DND-41 (cell line): Measurements from ENCODE around the gene LPAR3.

ENCODE experiments used
- ATAC-seq: fragments of 200-7000 bp; cut with Tn5 transposase; 3 replicates; pipeline ENCODE4 v1.9.1; 2021; ENCODE audit warnings: low read depth; ENCODE audit not compliant: insufficient read depth
- DNase-seq: peaks from one replicate; pipeline ENCODE4 v3.0.0-alpha.2; 2020
- H2AFZ ChIP-seq: 2 replicates; pipeline ENCODE4 v1.6.0; 2012; ENCODE audit warnings: low read depth, low read length
- H3K27ac ChIP-seq: 2 replicates; pipeline ENCODE4 v1.5.1; 2012; ENCODE audit warnings: low read length, inconsistent platforms
- H3K27me3 ChIP-seq: fragments of 200-600 bp; sonication (generic); 2 replicates; pipeline ENCODE4 v1.6.0; 2012; ENCODE audit warnings: low read length, mild to moderate bottlenecking, inconsistent platforms; ENCODE audit not compliant: insufficient read depth, poor library complexity
- H3K36me3 ChIP-seq: 2 replicates; pipeline ENCODE4 v1.5.1; 2012; ENCODE audit warnings: low read length, inconsistent platforms; ENCODE audit not compliant: insufficient read depth
- H3K4me1 ChIP-seq: 2 replicates; pipeline ENCODE4 v1.5.1; 2012; ENCODE audit warnings: mild to moderate bottlenecking, low read length; ENCODE audit not compliant: insufficient read depth
- H3K4me2 ChIP-seq: 2 replicates; pipeline ENCODE4 v1.6.0; 2012; ENCODE audit warnings: mild to moderate bottlenecking, moderate library complexity, low read length, inconsistent platforms; ENCODE audit not compliant: insufficient read depth
- H3K4me3 ChIP-seq, 2 experiments: fragments of 200-600 bp in 1 of 2; shearing (Covaris generic) in 1 of 2; 2 replicates each; pipeline ENCODE4 v1.5.1; 2012 to 2016; ENCODE audit warnings: inconsistent platforms in 2 of 2, low read length in 2 of 2, mild to moderate bottlenecking in 2 of 2, low read depth in 1 of 2, moderate library complexity in 1 of 2
- H3K79me2 ChIP-seq: 2 replicates; pipeline ENCODE4 v1.6.0; 2012; ENCODE audit warnings: low read length, inconsistent platforms; ENCODE audit not compliant: insufficient read depth
- H3K9ac ChIP-seq: 2 replicates; pipeline ENCODE4 v1.6.0; 2012; ENCODE audit warnings: low read depth, mild to moderate bottlenecking, inconsistent platforms, low read length, moderate library complexity
- H3K9me3 ChIP-seq: 2 replicates; pipeline ENCODE4 v1.5.1; 2012; ENCODE audit warnings: low read length, moderate library complexity, mild to moderate bottlenecking, inconsistent platforms; ENCODE audit not compliant: insufficient read depth, severe bottlenecking
- H4K20me1 ChIP-seq: 2 replicates; pipeline ENCODE4 v1.6.0; 2012; ENCODE audit warnings: low read length; ENCODE audit not compliant: insufficient read depth
- CTCF ChIP-seq: IDR thresholded peaks from 2 replicates; pipeline ENCODE4 v1.5.1; 2012; ENCODE audit warnings: borderline replicate concordance, low read length, moderate library complexity, mild to moderate bottlenecking; ENCODE audit not compliant: poor library complexity, severe bottlenecking; ENCODE audit errors: extremely low read depth
- EZH2 ChIP-seq: IDR thresholded peaks from 3 replicates; pipeline ENCODE4 v1.6.1; 2012; ENCODE audit warnings: borderline replicate concordance, low read depth, mild to moderate bottlenecking, moderate library complexity, low read length, inconsistent platforms; ENCODE audit not compliant: severe bottlenecking

Gene LPAR3

GRCh38 chr1:84869720-84870119 is 23.3 kb downstream of the LPAR3 start:
- Histone ChIP-seq H3K27ac (no peak overlapping the region), H3K4me3 (no peak overlapping the region), H3K36me3 (no peaks in the 10 kb centered on the region), H3K27me3 (peaks cover 7% of the 10 kb centered on the region), H3K79me2 (no peaks in the 10 kb centered on the region), H3K4me1 (no peaks in the 10 kb centered on the region), H3K9me3 (no peaks in the 10 kb centered on the region), H3K4me2 (no peak overlapping the region), H2AFZ (no peak overlapping the region), H4K20me1 (no peaks in the 10 kb centered on the region), H3K9ac (no peak overlapping the region)
- TF ChIP-seq EZH2: no peak
- TF ChIP-seq CTCF: no peak
- no peak for DNase-seq
- no peak for ATAC-seq

GRCh38 chr1:84862810-84863251 is 30.2 kb downstream of the LPAR3 start:
- no peaks in the 10 kb centered on the region for H3K9me3 ChIP-seq
- H3K4me3 ChIP-seq: no peak overlapping the region
- peaks cover 14% of the 10 kb centered on the region for H3K4me1 ChIP-seq
- H3K9ac ChIP-seq: no peak overlapping the region
- H4K20me1 ChIP-seq: no peaks in the 10 kb centered on the region
- TF ChIP-seq EZH2 (no peak), CTCF (no peak)
- H3K27me3 ChIP-seq: peaks cover 2% of the 10 kb centered on the region
- DNase-seq: peak; percentile 65
- H2AFZ ChIP-seq: no peak overlapping the region; the same call in 1 of the 2 replicates
- 0 out of 2 replicates have a peak overlapping the region, but pooled peaks have one; percentile 27 for H3K4me2 ChIP-seq
- H3K36me3 ChIP-seq: no peaks in the 10 kb centered on the region
- H3K27ac ChIP-seq: no peak overlapping the region
- no peaks in the 10 kb centered on the region for H3K79me2 ChIP-seq
- peak; percentile 93 for ATAC-seq

GRCh38 chr1:84861988-84862644 is 30.9 kb downstream of the LPAR3 start:
- TF ChIP-seq EZH2 (no peak), CTCF (no peak)
- ATAC-seq: no peak
- Histone ChIP-seq H3K27ac (no peak overlapping the region), H4K20me1 (no peaks in the 10 kb centered on the region), H2AFZ (no peak overlapping the region), H3K36me3 (no peaks in the 10 kb centered on the region), H3K27me3 (peaks cover 2% of the 10 kb centered on the region), H3K79me2 (no peaks in the 10 kb centered on the region), H3K9ac (no peak overlapping the region), H3K4me2 (no peak overlapping the region), H3K9me3 (no peaks in the 10 kb centered on the region), H3K4me3 (no peak overlapping the region), H3K4me1 (peaks cover 14% of the 10 kb centered on the region)
- no peak for DNase-seq
